H9 (cell line): Measurements from ENCODE around the gene MT1F. TPM values are rescaled to one million over a fixed set of nuclear protein-coding genes. Genes with fewer than 3 reads are reported as not detected.

Experiments used
- DNase-seq: peaks from one replicate; pipeline ENCODE4 v3.0.0-alpha.2; 2017
- H2AFZ ChIP-seq: one replicate; pipeline ENCODE4 v1.6.1; 2013; ENCODE audit warnings: mild to moderate bottlenecking, low read length, control low read depth, moderate library complexity
- H2AK5ac ChIP-seq: 2 replicates; pipeline ENCODE4 v1.6.1; 2013; ENCODE audit warnings: low read length, control low read depth, mixed read lengths; ENCODE audit not compliant: insufficient read length
- H2BK120ac ChIP-seq: one replicate; pipeline ENCODE4 v1.6.1; 2013; ENCODE audit warnings: low read depth, mild to moderate bottlenecking, low read length, control low read depth, inconsistent platforms; ENCODE audit not compliant: poor library complexity, severe bottlenecking
- H2BK12ac ChIP-seq: 2 replicates; pipeline ENCODE4 v1.6.1; 2013; ENCODE audit warnings: low read length, control low read depth, mixed read lengths, low read depth; ENCODE audit not compliant: insufficient read length
- H2BK15ac ChIP-seq: 2 replicates; pipeline ENCODE4 v1.6.1; 2013; ENCODE audit warnings: low read depth, low read length, control low read depth
- H2BK20ac ChIP-seq: one replicate; pipeline ENCODE4 v1.6.1; 2013; ENCODE audit warnings: low read depth, mild to moderate bottlenecking, low read length, control low read depth, inconsistent platforms; ENCODE audit not compliant: poor library complexity, severe bottlenecking
- H2BK5ac ChIP-seq: 2 replicates; pipeline ENCODE4 v1.6.1; 2013; ENCODE audit warnings: low read length, control low read depth, mixed read lengths; ENCODE audit not compliant: insufficient read length
- H3K14ac ChIP-seq: 2 replicates; pipeline ENCODE4 v1.6.1; 2013; ENCODE audit warnings: low read length, control low read depth; ENCODE audit not compliant: insufficient read depth
- H3K18ac ChIP-seq: 2 replicates; pipeline ENCODE4 v1.6.1; 2013; ENCODE audit warnings: low read depth, mild to moderate bottlenecking, mixed read lengths, low read length, control low read depth; ENCODE audit not compliant: insufficient read length
- H3K23ac ChIP-seq: 2 replicates; pipeline ENCODE4 v1.6.1; 2013; ENCODE audit warnings: low read length, control low read depth, mixed read lengths, low read depth; ENCODE audit not compliant: insufficient read length
- H3K23me2 ChIP-seq: 2 replicates; pipeline ENCODE4 v1.6.1; 2013; ENCODE audit warnings: low read depth, mild to moderate bottlenecking, mixed read lengths, low read length, control low read depth; ENCODE audit not compliant: insufficient read length, poor library complexity, severe bottlenecking
- H3K27ac ChIP-seq: 2 replicates; pipeline ENCODE4 v1.5.1; 2013; ENCODE audit warnings: low read length, control low read depth, mixed read lengths, low read depth; ENCODE audit not compliant: insufficient read length
- H3K27me3 ChIP-seq: 2 replicates; pipeline ENCODE4 v1.6.1; 2013; ENCODE audit warnings: low read length, control low read depth, inconsistent platforms; ENCODE audit not compliant: insufficient read depth
- H3K4ac ChIP-seq: 2 replicates; pipeline ENCODE4 v1.6.1; 2013; ENCODE audit warnings: low read depth, mild to moderate bottlenecking, control low read depth, inconsistent platforms, low read length, moderate library complexity
- H3K4me1 ChIP-seq: 2 replicates; pipeline ENCODE4 v1.6.1; 2013; ENCODE audit warnings: low read length, control low read depth, inconsistent platforms; ENCODE audit not compliant: insufficient read depth
- H3K4me2 ChIP-seq: 2 replicates; pipeline ENCODE4 v1.6.1; 2013; ENCODE audit warnings: low read length, control low read depth, mixed read lengths; ENCODE audit not compliant: insufficient read length, insufficient read depth
- H3K56ac ChIP-seq: 2 replicates; pipeline ENCODE4 v1.6.1; 2013; ENCODE audit warnings: low read depth, mild to moderate bottlenecking, mixed read lengths, low read length, control low read depth; ENCODE audit not compliant: insufficient read length
- H3K79me1 ChIP-seq: 2 replicates; pipeline ENCODE4 v1.6.1; 2013; ENCODE audit warnings: low read depth, mild to moderate bottlenecking, moderate library complexity, low read length, control low read depth, inconsistent platforms; ENCODE audit not compliant: insufficient read depth, poor library complexity, severe bottlenecking
- H3K79me2 ChIP-seq: 2 replicates; pipeline ENCODE4 v1.6.1; 2013; ENCODE audit warnings: low read length, control low read depth, inconsistent platforms; ENCODE audit not compliant: insufficient read depth
- H3K9ac ChIP-seq: 2 replicates; pipeline ENCODE4 v1.6.1; 2013; ENCODE audit warnings: low read length, control low read depth, mixed read lengths; ENCODE audit not compliant: insufficient read length; ENCODE audit errors: extremely low read depth
- H3K9me3 ChIP-seq: one replicate; pipeline ENCODE4 v1.6.1; 2013; ENCODE audit warnings: low read depth, low read length, inconsistent platforms; ENCODE audit not compliant: control insufficient read depth
- H3T11ph ChIP-seq: one replicate; pipeline ENCODE4 v1.6.1; 2013; ENCODE audit warnings: mild to moderate bottlenecking, low read length, control low read depth, inconsistent platforms
- H4K20me1 ChIP-seq: one replicate; pipeline ENCODE4 v1.6.1; 2013; ENCODE audit not compliant: control insufficient read depth, insufficient read length, insufficient read depth
- H4K5ac ChIP-seq: 2 replicates; pipeline ENCODE4 v1.6.1; 2013; ENCODE audit warnings: low read depth, mild to moderate bottlenecking, mixed read lengths, low read length, control low read depth; ENCODE audit not compliant: insufficient read length
- H4K8ac ChIP-seq: replicated peaks from 2 replicates; pipeline ENCODE4 v1.6.1; 2013; ENCODE audit warnings: low read length, control low read depth, mixed read lengths, low read depth; ENCODE audit not compliant: insufficient read length
- H4K91ac ChIP-seq: 2 replicates; pipeline ENCODE4 v1.6.1; 2013; ENCODE audit warnings: low read depth, mild to moderate bottlenecking, moderate library complexity, mixed read lengths, low read length, control low read depth; ENCODE audit not compliant: insufficient read length
- H3K27ac Mint-ChIP-seq, 3 experiments: 2 replicates in 2 of 3; 3 replicates in 1 of 3; pipeline ENCODE4 v1.8.0; 2020 to 2021; ENCODE audit warnings: mixed read lengths in 3 of 3, mild to moderate bottlenecking in 1 of 3, moderate library complexity in 1 of 3
- H3K27me3 Mint-ChIP-seq: 2 replicates; pipeline ENCODE4 v1.8.0; 2021; ENCODE audit warnings: low read depth, mild to moderate bottlenecking, moderate library complexity, mixed read lengths
- H3K36me3 Mint-ChIP-seq, 3 experiments: 2 replicates in 2 of 3; 3 replicates in 1 of 3; pipeline ENCODE4 v1.8.0; 2020 to 2021; ENCODE audit warnings: low read depth in 3 of 3, mixed read lengths in 3 of 3; ENCODE audit not compliant: insufficient read depth in 1 of 3
- H3K4me1 Mint-ChIP-seq, 2 experiments: 2 replicates each; pipeline ENCODE4 v1.8.0; 2020; ENCODE audit warnings: mixed read lengths in 2 of 2
- H3K4me3 Mint-ChIP-seq, 2 experiments: 2 replicates in 1 of 2; 3 replicates in 1 of 2; pipeline ENCODE4 v1.8.0; 2020 to 2021; ENCODE audit warnings: mild to moderate bottlenecking in 2 of 2, mixed read lengths in 2 of 2, moderate library complexity in 1 of 2
- H3K9me3 Mint-ChIP-seq, 2 experiments: 2 replicates in 1 of 2; 3 replicates in 1 of 2; pipeline ENCODE4 v1.8.0; 2020; ENCODE audit warnings: mild to moderate bottlenecking in 2 of 2, mixed read lengths in 2 of 2, moderate library complexity in 1 of 2
- CTCF ChIP-seq: fragments of 200-600 bp; sonication (generic); conservative IDR thresholded peaks from 3 replicates; pipeline ENCODE4 v1.8.0; 2021; ENCODE audit warnings: antibody characterized with exemption, mild to moderate bottlenecking
- WGBS: extraction: QIAGEN DNeasy Blood & Tissue Kit; methylation state at CpG from one replicate; pipeline ENCODE4 v1.1.7; 2013; ENCODE audit warnings: missing lambda C conversion rate, low lambda C conversion rate, mixed read lengths; ENCODE audit not compliant: insufficient read length; ENCODE audit errors: extremely low coverage; 5-methylcytosine and 5-hydroxymethylcytosine counted together
- total RNA-seq: library from RNA; stranded (reverse); gene quantifications from 2 replicates; pipeline ENCODE4 v1.2.1, GENCODE V29; 2021

Gene MT1F
- total RNA-seq, 1 experiment from 2014 or later: 26.1 TPM

GRCh38 chr16:56611281-56611833 lies 46.4 kb upstream of the MT1F start:
- Histone ChIP-seq H3K4me1 (peaks cover 6% of the 10 kb centered on the region; the same call in 1 of the 2 replicates), H3K56ac (no peak overlapping the region), H3K9me3 (no peaks in the 10 kb centered on the region), H3K9ac (no peak overlapping the region), H3K27me3 (peaks cover 24% of the 10 kb centered on the region; the same call in 1 of the 2 replicates), H2BK20ac (no peak overlapping the region), H3K4ac (no peak overlapping the region), H4K8ac (no peak overlapping the region), H2AK5ac (no peak overlapping the region), H2AFZ (no peak overlapping the region), H4K20me1 (no peaks in the 10 kb centered on the region), H2BK5ac (no peak overlapping the region), H4K91ac (no peak overlapping the region), H4K5ac (no peak overlapping the region), H3K23ac (no peak overlapping the region), H3T11ph (no peak overlapping the region), H3K79me1 (no peaks in the 10 kb centered on the region), H3K4me2 (no peak overlapping the region), H2BK120ac (no peak overlapping the region), H2BK12ac (no peak overlapping the region), H3K79me2 (no peaks in the 10 kb centered on the region), H3K27ac (no peak overlapping the region), H3K18ac (no peak overlapping the region), H2BK15ac (no peak overlapping the region), H3K23me2 (peaks cover 8% of the 10 kb centered on the region), H3K14ac (no peak overlapping the region)
- Mint-ChIP-seq H3K9me3 (no peaks in the 10 kb centered on the region), H3K4me3 (no peak overlapping the region; a peak in 1 of 5 replicates), H3K4me1 (peaks cover 29 to 40% of the 10 kb centered on the region in 2 experiments), H3K36me3 (no peaks in the 10 kb centered on the region), H3K27me3 (peaks cover 78% of the 10 kb centered on the region), H3K27ac (no peak overlapping the region; a peak in 1 of 7 replicates)
- TF ChIP-seq CTCF: no peak
- WGBS: no CpG with 5 or more reads among the region's 2 CpGs
- DNase-seq: no peak
